HEK293T (cell line): ENCODE measurements around the gene MAPK6.

Experiments
- CTCF ChIA-PET: fragments of 350-600 bp; formaldehyde crosslinking; extraction: SDS; loops from one replicate; lab custom pipeline; 2021; ENCODE audit warnings: antibody characterized with exemption, inconsistent platforms; lab: Yijun Ruan, JAX
- POLR2A ChIA-PET: fragments of 350-600 bp; formaldehyde crosslinking; extraction: SDS; loops from one replicate; lab custom pipeline; 2020; ENCODE audit warnings: antibody characterized with exemption, inconsistent platforms; lab: Yijun Ruan, JAX
- DNase-seq: peaks from one replicate; pipeline ENCODE4 v3.0.0; 2012; ENCODE audit warnings: mixed read lengths; ENCODE audit errors: extremely low spot score
- ARNT ChIP-seq: fragments of 450-650 bp; IDR thresholded peaks from 2 replicates; pipeline ENCODE4 v1.6.1; 2017; ENCODE audit warnings: mild to moderate bottlenecking
- BHLHE40 ChIP-seq: fragments of 450-650 bp; IDR thresholded peaks from 2 replicates; pipeline ENCODE4 v1.6.1; 2016; ENCODE audit warnings: mild to moderate bottlenecking, moderate library complexity, borderline replicate concordance
- CTBP1 ChIP-seq: fragments of 450-650 bp; IDR thresholded peaks from 2 replicates; pipeline ENCODE4 v1.6.1; 2016; ENCODE audit warnings: borderline replicate concordance
- ELF4 ChIP-seq: fragments of 450-650 bp; IDR thresholded peaks from 2 replicates; pipeline ENCODE4 v1.6.1; 2017; ENCODE audit warnings: antibody characterized with exemption
- FOXA1 ChIP-seq: fragments of 450-650 bp; IDR thresholded peaks from 2 replicates; pipeline ENCODE4 v1.6.1; 2016; ENCODE audit warnings: mild to moderate bottlenecking
- FOXK2 ChIP-seq: fragments of 450-650 bp; IDR thresholded peaks from 2 replicates; pipeline ENCODE4 v1.6.1; 2016; ENCODE audit warnings: mild to moderate bottlenecking
- FOXM1 ChIP-seq: fragments of 450-650 bp; IDR thresholded peaks from 2 replicates; pipeline ENCODE4 v1.6.1; 2017; ENCODE audit warnings: mild to moderate bottlenecking, borderline replicate concordance
- HDGF ChIP-seq: fragments of 450-650 bp; IDR thresholded peaks from 2 replicates; pipeline ENCODE4 v1.6.1; 2017; ENCODE audit warnings: antibody characterized with exemption, borderline replicate concordance
- L3MBTL2 ChIP-seq: fragments of 450-650 bp; conservative IDR thresholded peaks from 2 replicates; pipeline ENCODE4 v1.6.1; 2016; ENCODE audit warnings: mild to moderate bottlenecking
- LEF1 ChIP-seq: fragments of 450-650 bp; IDR thresholded peaks from 2 replicates; pipeline ENCODE4 v1.6.1; 2017; ENCODE audit warnings: mild to moderate bottlenecking, borderline replicate concordance
- NFRKB ChIP-seq: fragments of 450-650 bp; IDR thresholded peaks from 2 replicates; pipeline ENCODE4 v1.6.1; 2016; ENCODE audit warnings: mild to moderate bottlenecking, moderate library complexity
- SP1 ChIP-seq: fragments of 450-650 bp; IDR thresholded peaks from 2 replicates; pipeline ENCODE4 v1.6.1; 2017
- SUZ12 ChIP-seq: fragments of 450-650 bp; IDR thresholded peaks from 2 replicates; pipeline ENCODE4 v1.6.1; 2016; ENCODE audit warnings: mild to moderate bottlenecking
- TARDBP ChIP-seq: fragments of 450-650 bp; IDR thresholded peaks from 2 replicates; pipeline ENCODE4 v1.6.1; 2016
- ZNF384 ChIP-seq: fragments of 450-650 bp; IDR thresholded peaks from 2 replicates; pipeline ENCODE4 v1.6.1; 2016
- TF ChIP-seq, protein P1 (sequence below): fragments of 450-650 bp; IDR thresholded peaks from 2 replicates; pipeline ENCODE4 v1.6.1; 2016

MAPK6 gene

GRCh38 chr15:52068004-52068615, 49.1 kb downstream of the MAPK6 start:
- no peak for TF ChIP-seq ZNF384
- no peak for TF ChIP-seq ARNT
- TF ChIP-seq SP1: no peak
- no peak for TF ChIP-seq CTBP1
- no peak for TF ChIP-seq ELF4
- TF ChIP-seq FOXK2: no peak
- no peak for TF ChIP-seq BHLHE40
- TF ChIP-seq FOXM1: no peak
- no peak for TF ChIP-seq LEF1
- TF ChIP-seq FOXA1: no peak
- no peak for TF ChIP-seq HDGF
- TF ChIP-seq NFRKB: no peak
- no peak for TF ChIP-seq L3MBTL2
- no peak for TF ChIP-seq SUZ12
- TF ChIP-seq, protein P1, sequence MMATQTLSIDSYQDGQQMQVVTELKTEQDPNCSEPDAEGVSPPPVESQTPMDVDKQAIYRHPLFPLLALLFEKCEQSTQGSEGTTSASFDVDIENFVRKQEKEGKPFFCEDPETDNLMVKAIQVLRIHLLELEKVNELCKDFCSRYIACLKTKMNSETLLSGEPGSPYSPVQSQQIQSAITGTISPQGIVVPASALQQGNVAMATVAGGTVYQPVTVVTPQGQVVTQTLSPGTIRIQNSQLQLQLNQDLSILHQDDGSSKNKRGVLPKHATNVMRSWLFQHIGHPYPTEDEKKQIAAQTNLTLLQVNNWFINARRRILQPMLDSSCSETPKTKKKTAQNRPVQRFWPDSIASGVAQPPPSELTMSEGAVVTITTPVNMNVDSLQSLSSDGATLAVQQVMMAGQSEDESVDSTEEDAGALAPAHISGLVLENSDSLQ: no peak
- no peak for TF ChIP-seq TARDBP
- POLR2A ChIA-PET: no interaction called here

DNA sequence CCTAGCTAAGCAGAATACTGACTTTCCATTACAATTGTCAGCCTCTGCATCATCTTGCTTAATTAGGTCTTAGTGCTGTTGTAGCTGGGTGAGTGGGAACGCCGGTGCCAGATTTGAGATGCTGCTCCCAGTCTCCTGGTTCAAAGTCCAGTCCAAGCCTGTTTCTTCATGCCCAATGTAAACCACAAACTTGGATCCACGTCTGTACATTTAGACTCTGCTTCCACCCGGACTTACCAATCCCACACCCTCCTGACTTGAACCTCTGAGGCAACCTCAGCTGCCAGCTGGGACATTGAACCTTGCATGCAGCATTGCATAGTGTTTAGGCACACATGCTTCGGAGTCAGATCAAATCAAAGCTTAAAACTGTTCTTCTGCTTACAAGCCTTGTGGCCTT, 50.5 kb downstream of the MAPK6 start:
- DNase-seq: no peak
- TF ChIP-seq, protein P1: no peak
- TF ChIP-seq ARNT (no peak), FOXM1 (no peak), FOXA1 (no peak), TARDBP (no peak), SP1 (no peak)
- ChIA-PET CTCF (no interaction called here), POLR2A (interaction anchor here (1.1 kb wide), 1 partner anchor 98 kb away, joined by 4 read pairs; the partner anchor contains the start of gene LEO1)

More at GRCh38 chr15:52068004-52068615, 49.1 kb downstream of the MAPK6 start:
- no peak for DNase-seq
- CTCF ChIA-PET: no interaction called here

DNA sequence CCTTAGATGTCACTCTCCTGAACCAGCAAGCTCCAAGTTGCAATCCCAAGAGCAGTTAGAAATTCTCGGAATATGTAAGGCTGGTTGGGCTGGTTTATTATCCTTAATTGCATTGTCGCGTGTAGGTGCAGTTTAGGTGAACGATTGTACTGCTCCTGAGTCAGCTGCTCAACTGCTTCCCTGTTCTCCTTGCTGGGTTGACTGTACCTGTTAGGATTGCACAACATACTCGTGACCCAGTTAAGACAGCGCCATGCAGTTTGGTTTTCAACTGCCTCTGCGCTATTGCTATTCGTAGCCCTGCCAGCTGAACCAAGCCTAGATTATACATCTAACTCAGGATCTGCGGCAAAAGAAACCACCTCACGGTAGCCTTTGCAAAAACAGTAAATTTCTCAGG, 52.6 kb downstream of the MAPK6 start:
- TF ChIP-seq FOXM1: no peak
- no peak for TF ChIP-seq CTBP1
- no peak for TF ChIP-seq SUZ12
- TF ChIP-seq SP1: no peak
- no peak for TF ChIP-seq FOXA1
- no peak for TF ChIP-seq ARNT
- no peak for TF ChIP-seq ZNF384
- TF ChIP-seq ELF4: no peak
- TF ChIP-seq HDGF: no peak
- TF ChIP-seq, protein P1: no peak
- TF ChIP-seq NFRKB: no peak
- TF ChIP-seq FOXK2: no peak
- no peak for TF ChIP-seq BHLHE40
- ChIA-PET POLR2A (interaction anchor here (1.4 kb wide), 1 partner anchor 26 kb away, joined by 3 read pairs; no protein-coding TSS in a partner anchor), CTCF (no interaction called here)
- no peak for DNase-seq

DNA sequence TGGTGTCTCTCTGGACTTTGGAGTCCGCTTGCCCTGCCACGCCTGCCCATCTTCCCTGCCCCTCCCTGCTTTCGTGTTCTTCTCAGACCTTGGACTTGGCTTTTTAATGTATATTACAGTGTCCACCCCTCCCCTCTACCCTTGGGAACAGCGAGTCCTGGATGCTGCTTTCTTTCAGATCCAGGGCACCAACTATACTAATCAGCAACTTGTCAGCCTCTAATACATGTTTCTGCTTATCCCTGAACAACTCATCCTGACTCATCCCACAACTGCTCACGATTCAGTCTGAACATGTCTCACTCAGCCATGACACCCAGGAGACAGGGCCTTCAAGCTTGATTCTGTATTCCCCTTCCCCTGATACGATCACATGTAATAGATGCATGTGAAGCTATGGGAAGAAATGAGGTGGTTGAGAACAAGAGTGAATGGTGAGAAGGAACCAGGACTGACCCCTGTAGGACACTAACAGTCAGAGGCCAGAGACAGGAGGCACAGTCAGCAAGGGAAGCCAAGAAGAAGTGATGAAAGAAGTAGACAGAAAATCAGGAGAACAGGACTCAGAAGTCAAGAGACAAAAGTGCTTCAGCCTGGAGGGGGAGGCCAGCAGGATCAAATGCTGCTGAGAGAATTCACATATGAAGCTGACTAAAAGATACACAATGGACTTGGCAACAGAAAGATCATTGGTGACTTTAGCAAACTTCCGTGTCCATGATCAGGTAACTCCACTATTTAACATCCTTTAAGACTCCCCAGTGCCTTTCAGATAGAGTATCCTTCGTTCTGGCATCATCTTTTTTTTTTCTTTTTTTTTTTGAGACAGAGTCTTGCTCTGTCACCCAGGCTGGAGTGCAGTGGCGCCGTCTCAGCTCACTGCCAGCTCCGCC, 58.1 kb downstream of the MAPK6 start:
- POLR2A ChIA-PET: no interaction called here
- TF ChIP-seq FOXK2 (no peak), FOXA1 (no peak), L3MBTL2 (no peak), HDGF (no peak), ELF4 (no peak), SP1 (no peak)
- TF ChIP-seq, protein P1: no peak
- CTCF ChIA-PET: interaction anchor here (0.6 to 1.2 kb wide), 2 partner anchors 62 to 81 kb away, joined by 3 read pairs; no protein-coding TSS in a partner anchor
- DNase-seq: no peak

- DNase-seq: no peak
- CTCF ChIA-PET: interaction anchor here (0.7 to 1.6 kb wide), 9 partner anchors 11 to 142 kb away, joined by 3 to 7 read pairs (median 3); no protein-coding TSS in a partner anchor
- TF ChIP-seq ARNT (no peak), CTBP1 (no peak), FOXM1 (no peak)
- TF ChIP-seq, protein P1: no peak
- POLR2A ChIA-PET: interaction anchor here (0.6 to 1.1 kb wide), 2 partner anchors 58 to 107 kb away, joined by 3 to 7 read pairs; partner anchors contain the start of gene LEO1
Measured at GRCh38 chr15:52078197-52078875, 59.3 kb downstream of the MAPK6 start.
